22Rv1 (cell line): ENCODE data around the gene DHRS11.

Source experiments
- ZFX ChIP-seq: fragments of 450-650 bp; IDR thresholded peaks from 2 replicates; pipeline ENCODE4 v1.6.1; 2017; ENCODE audit warnings: antibody characterized with exemption, borderline replicate concordance
- TF ChIP-seq, protein P1 (sequence below): fragments of 450-650 bp; IDR thresholded peaks from 2 replicates; pipeline ENCODE4 v1.5.1; 2017; ENCODE audit warnings: mild to moderate bottlenecking

DNA sequence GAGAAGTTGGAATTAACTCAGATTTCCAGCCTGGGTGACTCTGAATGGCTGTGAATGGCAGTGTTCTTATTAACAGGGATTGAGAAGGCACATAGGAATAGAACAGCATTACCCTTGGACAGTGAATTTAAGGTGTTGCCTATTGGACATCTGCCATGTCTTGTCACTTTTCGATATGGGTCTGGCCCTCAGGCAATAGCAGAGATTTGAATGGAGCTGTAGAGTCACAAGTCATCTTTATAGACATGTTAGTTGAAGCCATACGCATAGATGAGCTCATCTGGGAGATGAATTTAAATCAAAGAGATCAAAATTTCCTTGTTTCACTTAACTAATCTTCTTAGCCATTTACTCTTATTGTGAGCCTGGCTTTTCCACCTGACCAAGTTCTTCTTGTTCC, 14.9 kb upstream of the DHRS11 start:
- TF ChIP-seq, protein P1, sequence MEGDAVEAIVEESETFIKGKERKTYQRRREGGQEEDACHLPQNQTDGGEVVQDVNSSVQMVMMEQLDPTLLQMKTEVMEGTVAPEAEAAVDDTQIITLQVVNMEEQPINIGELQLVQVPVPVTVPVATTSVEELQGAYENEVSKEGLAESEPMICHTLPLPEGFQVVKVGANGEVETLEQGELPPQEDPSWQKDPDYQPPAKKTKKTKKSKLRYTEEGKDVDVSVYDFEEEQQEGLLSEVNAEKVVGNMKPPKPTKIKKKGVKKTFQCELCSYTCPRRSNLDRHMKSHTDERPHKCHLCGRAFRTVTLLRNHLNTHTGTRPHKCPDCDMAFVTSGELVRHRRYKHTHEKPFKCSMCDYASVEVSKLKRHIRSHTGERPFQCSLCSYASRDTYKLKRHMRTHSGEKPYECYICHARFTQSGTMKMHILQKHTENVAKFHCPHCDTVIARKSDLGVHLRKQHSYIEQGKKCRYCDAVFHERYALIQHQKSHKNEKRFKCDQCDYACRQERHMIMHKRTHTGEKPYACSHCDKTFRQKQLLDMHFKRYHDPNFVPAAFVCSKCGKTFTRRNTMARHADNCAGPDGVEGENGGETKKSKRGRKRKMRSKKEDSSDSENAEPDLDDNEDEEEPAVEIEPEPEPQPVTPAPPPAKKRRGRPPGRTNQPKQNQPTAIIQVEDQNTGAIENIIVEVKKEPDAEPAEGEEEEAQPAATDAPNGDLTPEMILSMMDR = no peak
- TF ChIP-seq ZFX = no peak
